ENCODE data around the gene ZNF274. TPM values are rescaled to one million over a fixed set of nuclear protein-coding genes. Genes with fewer than 3 reads are reported as not detected.

The ZNF274 gene
- total and polyA plus RNA-seq, 9 of the 15 experiments (the other 6 are each of a cell fraction or from before 2014, with no cell fraction given), result 5.2 to 37.0 (median 28.1) TPM

- H3K4me2 ChIP-seq (ENCODE audit: insufficient read depth, low read length), result no peak overlapping the region
- H3K9me1 ChIP-seq (ENCODE audit: control insufficient read depth, insufficient read depth, low read length), result no peaks in the 10 kb centered on the region
- no peaks in the 10 kb centered on the region for H3K36me3 ChIP-seq (ENCODE audit: control insufficient read depth, insufficient read depth, low read length)
- H3K9ac ChIP-seq (ENCODE audit: insufficient read depth in 1 of 2, low read depth in 2 of 2, low read length in 2 of 2), result no peak overlapping the region
- ATAC-seq, result no peak
- no peak for DNase-seq (ENCODE audit: extremely low read depth in 1 of 4, low spot score in 3 of 4)
- no peaks in the 10 kb centered on the region for H3K4me1 ChIP-seq (replicated peaks in 1 of 2; ENCODE audit: control insufficient read depth in 2 of 2, insufficient read depth in 2 of 2, low read length in 2 of 2)
- ChIA-PET POLR2A (no interaction called here), CTCF (ENCODE audit: low intra/inter-chr PET ratio) (no interaction called here)
- intact Hi-C loops (cut with micrococcal nuclease) (no loop called here), in situ Hi-C loops (cut with MboI) (no loop called here)
- H3K27me3 ChIP-seq (ENCODE audit: control insufficient read depth in 2 of 2, insufficient read depth in 2 of 2, low read length in 2 of 2), result no peaks in the 10 kb centered on the region
- H3K9me3 ChIP-seq (replicated peaks; ENCODE audit: control insufficient read depth, insufficient read depth, low read depth, low read length), result 0 out of 2 replicates have a peak, but pooled peaks cover 9% of the 10 kb centered on the region
- no peak overlapping the region for H3K4me3 ChIP-seq
- H3K79me2 ChIP-seq (ENCODE audit: control insufficient read depth, insufficient read depth, low read length), result no peaks in the 10 kb centered on the region
- H2AFZ ChIP-seq (ENCODE audit: low read depth, low read length), result no peak overlapping the region
- no peaks in the 10 kb centered on the region for H4K20me1 ChIP-seq (replicated peaks; ENCODE audit: control insufficient read depth, insufficient read depth, low read length)
- H3K27ac ChIP-seq (ENCODE audit: extremely low read depth, low read depth, low read length), result no peak overlapping the region
- BruUV-seq (replicated peaks), result no TSS peak
- 0% methylated on average over 1 of the region's 1 CpG for WGBS (ENCODE audit: insufficient coverage, low coverage, missing lambda C conversion rate)
- no peak for FAIRE-seq
- TF ChIP-seq ZNF41 (CRISPR knock-in tag; conservative IDR thresholded peaks at IDR 0.05) (no peak), NR3C1 (CRISPR knock-in tag; IDR thresholded peaks at IDR 0.05) (no peak), ZNF324 (CRISPR knock-in tag; IDR thresholded peaks at IDR 0.05) (no peak), GATA2 (CRISPR knock-in tag; IDR thresholded peaks at IDR 0.05) (no peak), ZBTB43 (CRISPR knock-in tag; IDR thresholded peaks at IDR 0.05) (no peak), MAFK (IDR thresholded peaks at IDR 0.05; ENCODE audit: low read length) (no peak), ZNF507 (tag; conservative IDR thresholded peaks at IDR 0.05) (no peak), POLR2A (conservative IDR thresholded peaks at IDR 0.05) (no peak), ZBTB1 (CRISPR knock-in tag; IDR thresholded peaks at IDR 0.05; ENCODE audit: borderline replicate concordance, low read depth) (no peak), NFE2 (IDR thresholded peaks at IDR 0.05; ENCODE audit: low read depth) (no peak), ZNF518B (CRISPR knock-in tag; IDR thresholded peaks at IDR 0.05) (no peak), GABPA (tag; conservative IDR thresholded peaks at IDR 0.05; ENCODE audit: low read depth) (no peak), HMGN3 (IDR thresholded peaks at IDR 0.05; ENCODE audit: borderline replicate concordance, extremely low read depth, insufficient read length, low read depth, low read length) (no peak), ETV6 (IDR thresholded peaks at IDR 0.05; ENCODE audit: borderline replicate concordance in 1 of 2, low read depth in 2 of 2, low read length in 1 of 2) (no peak), ETV6 (CRISPR knock-in tag; IDR thresholded peaks at IDR 0.05; ENCODE audit: borderline replicate concordance) (no peak), POLR2AphosphoS2 (IDR thresholded peaks at IDR 0.05; ENCODE audit: low read length) (no peak)
- TF ChIP-seq, protein P1, sequence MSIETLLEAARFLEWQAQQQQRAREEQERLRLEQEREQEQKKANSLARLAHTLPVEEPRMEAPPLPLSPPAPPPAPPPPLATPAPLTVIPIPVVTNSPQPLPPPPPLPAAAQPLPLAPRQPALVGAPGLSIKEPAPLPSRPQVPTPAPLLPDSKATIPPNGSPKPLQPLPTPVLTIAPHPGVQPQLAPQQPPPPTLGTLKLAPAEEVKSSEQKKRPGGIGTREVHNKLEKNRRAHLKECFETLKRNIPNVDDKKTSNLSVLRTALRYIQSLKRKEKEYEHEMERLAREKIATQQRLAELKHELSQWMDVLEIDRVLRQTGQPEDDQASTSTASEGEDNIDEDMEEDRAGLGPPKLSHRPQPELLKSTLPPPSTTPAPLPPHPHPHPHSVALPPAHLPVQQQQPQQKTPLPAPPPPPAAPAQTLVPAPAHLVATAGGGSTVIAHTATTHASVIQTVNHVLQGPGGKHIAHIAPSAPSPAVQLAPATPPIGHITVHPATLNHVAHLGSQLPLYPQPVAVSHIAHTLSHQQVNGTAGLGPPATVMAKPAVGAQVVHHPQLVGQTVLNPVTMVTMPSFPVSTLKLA (conservative IDR thresholded peaks at IDR 0.05), result no peak
Observed at GRCh38 chr19:58166268-58166667, 16.6 kb upstream of the ZNF274 start.
